ENCODE data around the gene MED27. TPM values are rescaled to one million over a fixed set of nuclear protein-coding genes. Genes with fewer than 3 reads are reported as not detected.

The MED27 gene
- total RNA-seq, 1 experiment from 2014 or later, result 24.4 TPM

- TF ChIP-seq POLR2AphosphoS5 (IDR thresholded peaks at IDR 0.05; ENCODE audit: low read depth, low read length) (no peak), SIN3A (IDR thresholded peaks at IDR 0.05; ENCODE audit: borderline replicate concordance, insufficient read depth, low read depth, low read length) (no peak), TCF7L2 (IDR thresholded peaks at IDR 0.05; ENCODE audit: low read depth, low read length) (no peak)
- TF ChIP-seq, protein P1, sequence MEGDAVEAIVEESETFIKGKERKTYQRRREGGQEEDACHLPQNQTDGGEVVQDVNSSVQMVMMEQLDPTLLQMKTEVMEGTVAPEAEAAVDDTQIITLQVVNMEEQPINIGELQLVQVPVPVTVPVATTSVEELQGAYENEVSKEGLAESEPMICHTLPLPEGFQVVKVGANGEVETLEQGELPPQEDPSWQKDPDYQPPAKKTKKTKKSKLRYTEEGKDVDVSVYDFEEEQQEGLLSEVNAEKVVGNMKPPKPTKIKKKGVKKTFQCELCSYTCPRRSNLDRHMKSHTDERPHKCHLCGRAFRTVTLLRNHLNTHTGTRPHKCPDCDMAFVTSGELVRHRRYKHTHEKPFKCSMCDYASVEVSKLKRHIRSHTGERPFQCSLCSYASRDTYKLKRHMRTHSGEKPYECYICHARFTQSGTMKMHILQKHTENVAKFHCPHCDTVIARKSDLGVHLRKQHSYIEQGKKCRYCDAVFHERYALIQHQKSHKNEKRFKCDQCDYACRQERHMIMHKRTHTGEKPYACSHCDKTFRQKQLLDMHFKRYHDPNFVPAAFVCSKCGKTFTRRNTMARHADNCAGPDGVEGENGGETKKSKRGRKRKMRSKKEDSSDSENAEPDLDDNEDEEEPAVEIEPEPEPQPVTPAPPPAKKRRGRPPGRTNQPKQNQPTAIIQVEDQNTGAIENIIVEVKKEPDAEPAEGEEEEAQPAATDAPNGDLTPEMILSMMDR (IDR thresholded peaks at IDR 0.05), result no peak
- TF ChIP-seq, protein P2, sequence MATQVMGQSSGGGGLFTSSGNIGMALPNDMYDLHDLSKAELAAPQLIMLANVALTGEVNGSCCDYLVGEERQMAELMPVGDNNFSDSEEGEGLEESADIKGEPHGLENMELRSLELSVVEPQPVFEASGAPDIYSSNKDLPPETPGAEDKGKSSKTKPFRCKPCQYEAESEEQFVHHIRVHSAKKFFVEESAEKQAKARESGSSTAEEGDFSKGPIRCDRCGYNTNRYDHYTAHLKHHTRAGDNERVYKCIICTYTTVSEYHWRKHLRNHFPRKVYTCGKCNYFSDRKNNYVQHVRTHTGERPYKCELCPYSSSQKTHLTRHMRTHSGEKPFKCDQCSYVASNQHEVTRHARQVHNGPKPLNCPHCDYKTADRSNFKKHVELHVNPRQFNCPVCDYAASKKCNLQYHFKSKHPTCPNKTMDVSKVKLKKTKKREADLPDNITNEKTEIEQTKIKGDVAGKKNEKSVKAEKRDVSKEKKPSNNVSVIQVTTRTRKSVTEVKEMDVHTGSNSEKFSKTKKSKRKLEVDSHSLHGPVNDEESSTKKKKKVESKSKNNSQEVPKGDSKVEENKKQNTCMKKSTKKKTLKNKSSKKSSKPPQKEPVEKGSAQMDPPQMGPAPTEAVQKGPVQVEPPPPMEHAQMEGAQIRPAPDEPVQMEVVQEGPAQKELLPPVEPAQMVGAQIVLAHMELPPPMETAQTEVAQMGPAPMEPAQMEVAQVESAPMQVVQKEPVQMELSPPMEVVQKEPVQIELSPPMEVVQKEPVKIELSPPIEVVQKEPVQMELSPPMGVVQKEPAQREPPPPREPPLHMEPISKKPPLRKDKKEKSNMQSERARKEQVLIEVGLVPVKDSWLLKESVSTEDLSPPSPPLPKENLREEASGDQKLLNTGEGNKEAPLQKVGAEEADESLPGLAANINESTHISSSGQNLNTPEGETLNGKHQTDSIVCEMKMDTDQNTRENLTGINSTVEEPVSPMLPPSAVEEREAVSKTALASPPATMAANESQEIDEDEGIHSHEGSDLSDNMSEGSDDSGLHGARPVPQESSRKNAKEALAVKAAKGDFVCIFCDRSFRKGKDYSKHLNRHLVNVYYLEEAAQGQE (IDR thresholded peaks at IDR 0.05; ENCODE audit: insufficient read depth in 1 of 2, low read depth in 2 of 2, low read length in 1 of 2), result no peak
- in situ Hi-C loops (cut with HindIII; ENCODE audit: low pct_unique_long_range_greater_than_20kb, low sequenced_read_pairs), result no loop called here
- no peaks in the 10 kb centered on the region for H3K27me3 ChIP-seq (ENCODE audit: control insufficient read depth, insufficient read depth, low read length)
- no peaks in the 10 kb centered on the region; the same call in 1 of the 2 replicates for H3K9me3 ChIP-seq (ENCODE audit: control insufficient read depth, insufficient read depth, low read depth, low read length)
- ATAC-seq (no peak), DNase-seq (ENCODE audit: low read depth, low spot score) (no peak)
- no peaks in the 10 kb centered on the region for H3K4me1 ChIP-seq (ENCODE audit: control insufficient read depth, insufficient read depth, low read length)
- H3K36me3 ChIP-seq (ENCODE audit: control insufficient read depth, insufficient read depth, low read length), result no peaks in the 10 kb centered on the region
- H3K27ac ChIP-seq (ENCODE audit: low read length), result no peak overlapping the region
- CTCF ChIA-PET, result no interaction called here
- POLR2A ChIA-PET, result no interaction called here
- intact Hi-C loops (cut with micrococcal nuclease; ENCODE audit: unreplicated experiment), result no loop called here
- H3K4me3 ChIP-seq (ENCODE audit: low read depth in 2 of 2, low read length in 2 of 2), result no peak overlapping the region
- BruUV-seq (replicated peaks), result no TSS peak
These were observed 97.6 kb downstream of the MED27 start for GRCh38 chr9:131982102-131982501.

DNA sequence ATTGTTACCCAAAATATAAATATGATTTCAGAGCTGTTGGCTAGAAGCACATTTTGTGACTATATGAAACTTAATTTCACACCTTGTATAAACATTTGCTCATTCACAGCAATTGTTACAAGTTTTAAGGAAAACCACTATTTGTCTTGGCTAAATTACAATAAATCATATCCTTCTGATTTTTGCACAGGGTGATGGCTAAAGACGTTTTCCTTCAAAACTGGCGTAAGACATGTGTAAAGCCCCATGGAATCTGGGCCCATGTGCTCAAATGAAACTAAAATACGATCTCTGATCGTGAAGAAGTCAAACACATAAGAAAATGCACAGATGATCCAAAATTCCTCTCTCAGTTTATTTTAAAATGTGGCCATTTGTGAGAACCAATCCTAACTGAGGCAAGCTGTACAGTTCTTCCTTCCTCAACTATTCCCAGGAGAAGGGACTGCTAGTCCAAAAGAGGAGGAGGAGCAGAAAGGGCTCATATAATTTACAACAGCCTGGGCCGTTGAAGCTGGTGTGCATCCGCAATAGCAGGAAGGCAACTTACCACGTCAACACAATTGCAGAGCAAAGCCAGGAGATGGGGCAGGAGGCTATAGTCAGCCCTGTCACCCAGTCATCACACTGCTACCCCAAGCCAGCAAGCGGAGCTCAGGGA lies 98.4 kb downstream of the MED27 start:
- no peak for ATAC-seq

More for the DNA sequence above, 98.4 kb downstream of the MED27 start:
- BruUV-seq (replicated peaks), result no TSS peak
- Histone ChIP-seq H3K4me1 (ENCODE audit: control insufficient read depth, insufficient read depth, low read length) (no peaks in the 10 kb centered on the region), H3K4me3 (ENCODE audit: low read depth in 2 of 2, low read length in 2 of 2) (no peak overlapping the region), H3K27me3 (ENCODE audit: control insufficient read depth, insufficient read depth, low read length) (no peaks in the 10 kb centered on the region), H3K36me3 (ENCODE audit: control insufficient read depth, insufficient read depth, low read length) (no peaks in the 10 kb centered on the region), H3K27ac (ENCODE audit: low read length) (no peak overlapping the region), H3K9me3 (ENCODE audit: control insufficient read depth, insufficient read depth, low read depth, low read length) (no peaks in the 10 kb centered on the region; the same call in 1 of the 2 replicates)
- intact Hi-C loops (cut with micrococcal nuclease; ENCODE audit: unreplicated experiment) (no loop called here), in situ Hi-C loops (cut with HindIII; ENCODE audit: low pct_unique_long_range_greater_than_20kb, low sequenced_read_pairs) (no loop called here)
- no peak for DNase-seq (ENCODE audit: low read depth, low spot score)
- CTCF ChIA-PET, result no interaction called here
- POLR2A ChIA-PET, result no interaction called here
- TF ChIP-seq TCF7L2 (IDR thresholded peaks at IDR 0.05; ENCODE audit: low read depth, low read length) (no peak), SIN3A (IDR thresholded peaks at IDR 0.05; ENCODE audit: borderline replicate concordance, insufficient read depth, low read depth, low read length) (no peak), POLR2AphosphoS5 (IDR thresholded peaks at IDR 0.05; ENCODE audit: low read depth, low read length) (no peak)
- TF ChIP-seq, protein P1 (IDR thresholded peaks at IDR 0.05), result no peak
- TF ChIP-seq, protein P2 (IDR thresholded peaks at IDR 0.05; ENCODE audit: insufficient read depth in 1 of 2, low read depth in 2 of 2, low read length in 1 of 2), result no peak

Data from Panc1 (cell line).